ENCODE measurements around the gene BTN1A1. TPM values are rescaled to one million over a fixed set of nuclear protein-coding genes. Genes with fewer than 3 reads are reported as not detected.
"Not testable (repeated sequence)": the region's sequence is repeated elsewhere in the genome, so short reads cannot be mapped to it uniquely, and the experiment has no call there.

The BTN1A1 gene
- total RNA-seq, 6 experiments from 2014 or later: not detected

DNA sequence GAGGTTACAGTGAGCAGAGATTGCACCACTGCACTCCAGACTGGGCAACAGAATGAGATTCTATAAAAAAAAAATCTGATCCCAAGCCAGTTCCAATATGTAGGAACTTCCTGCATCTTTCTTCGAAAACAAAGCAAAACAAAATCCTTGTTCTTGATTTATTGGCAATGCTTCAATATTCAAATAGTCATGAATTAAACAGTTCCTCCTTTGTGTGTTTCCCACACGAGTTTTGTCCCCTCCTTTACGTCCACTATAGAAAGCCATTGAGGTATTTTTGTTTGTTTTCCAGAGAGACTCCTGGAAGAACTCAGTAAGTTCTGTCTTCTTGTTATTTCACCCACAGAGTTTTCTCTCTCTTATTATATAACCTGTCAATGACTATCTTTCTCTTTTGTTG, 7.6 kb downstream of the BTN1A1 start:
- Histone ChIP-seq H3K27ac (no peak overlapping the region), H3K4me3 (no peak overlapping the region), H3K9me3 (no peaks in the 10 kb centered on the region), H3K4me1 (no peaks in the 10 kb centered on the region), H3K27me3 (no peaks in the 10 kb centered on the region), H3K36me3 (no peaks in the 10 kb centered on the region)
- no peak for DNase-seq
- ATAC-seq: no peak
- intact Hi-C loops (cut with DNase I): no loop called here
- no peak for TF ChIP-seq POLR2A (IDR thresholded peaks at IDR 0.05)
- TF ChIP-seq, protein P1, sequence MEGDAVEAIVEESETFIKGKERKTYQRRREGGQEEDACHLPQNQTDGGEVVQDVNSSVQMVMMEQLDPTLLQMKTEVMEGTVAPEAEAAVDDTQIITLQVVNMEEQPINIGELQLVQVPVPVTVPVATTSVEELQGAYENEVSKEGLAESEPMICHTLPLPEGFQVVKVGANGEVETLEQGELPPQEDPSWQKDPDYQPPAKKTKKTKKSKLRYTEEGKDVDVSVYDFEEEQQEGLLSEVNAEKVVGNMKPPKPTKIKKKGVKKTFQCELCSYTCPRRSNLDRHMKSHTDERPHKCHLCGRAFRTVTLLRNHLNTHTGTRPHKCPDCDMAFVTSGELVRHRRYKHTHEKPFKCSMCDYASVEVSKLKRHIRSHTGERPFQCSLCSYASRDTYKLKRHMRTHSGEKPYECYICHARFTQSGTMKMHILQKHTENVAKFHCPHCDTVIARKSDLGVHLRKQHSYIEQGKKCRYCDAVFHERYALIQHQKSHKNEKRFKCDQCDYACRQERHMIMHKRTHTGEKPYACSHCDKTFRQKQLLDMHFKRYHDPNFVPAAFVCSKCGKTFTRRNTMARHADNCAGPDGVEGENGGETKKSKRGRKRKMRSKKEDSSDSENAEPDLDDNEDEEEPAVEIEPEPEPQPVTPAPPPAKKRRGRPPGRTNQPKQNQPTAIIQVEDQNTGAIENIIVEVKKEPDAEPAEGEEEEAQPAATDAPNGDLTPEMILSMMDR (IDR thresholded peaks at IDR 0.05): no peak
- WGBS (ENCODE audit: insufficient coverage, low coverage, low lambda C conversion rate, missing lambda C conversion rate): 42% methylated on average over 3 of the region's 3 CpGs

DNA sequence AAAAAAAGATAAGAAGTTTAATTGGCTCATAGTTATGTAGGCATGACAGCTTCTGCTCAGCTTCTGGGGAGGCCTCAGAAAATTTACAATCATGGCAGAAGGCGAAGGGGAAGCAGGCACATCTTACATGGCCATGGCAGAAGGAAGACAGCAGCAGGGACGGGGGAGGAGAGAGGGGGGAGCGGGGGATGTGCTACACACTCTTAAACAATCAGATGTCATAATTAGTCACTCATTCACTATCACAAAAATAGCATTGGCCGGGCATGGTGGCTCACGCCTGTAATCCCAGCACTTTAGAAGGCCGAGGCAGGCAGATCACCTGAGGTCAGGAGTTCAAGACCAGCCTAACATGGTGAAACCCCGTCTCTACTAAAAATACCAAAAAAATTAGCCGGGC, 10.9 kb downstream of the BTN1A1 start:
- H3K27me3 ChIP-seq; H3K4me1 ChIP-seq; intact Hi-C loops (cut with DNase I); H3K27ac ChIP-seq; DNase-seq; H3K4me3 ChIP-seq; H3K36me3 ChIP-seq; ATAC-seq; H3K9me3 ChIP-seq: not testable (repeated sequence)
- 75% methylated on average over 5 of the region's 8 CpGs for WGBS (ENCODE audit: insufficient coverage, low coverage, low lambda C conversion rate, missing lambda C conversion rate)

DNA sequence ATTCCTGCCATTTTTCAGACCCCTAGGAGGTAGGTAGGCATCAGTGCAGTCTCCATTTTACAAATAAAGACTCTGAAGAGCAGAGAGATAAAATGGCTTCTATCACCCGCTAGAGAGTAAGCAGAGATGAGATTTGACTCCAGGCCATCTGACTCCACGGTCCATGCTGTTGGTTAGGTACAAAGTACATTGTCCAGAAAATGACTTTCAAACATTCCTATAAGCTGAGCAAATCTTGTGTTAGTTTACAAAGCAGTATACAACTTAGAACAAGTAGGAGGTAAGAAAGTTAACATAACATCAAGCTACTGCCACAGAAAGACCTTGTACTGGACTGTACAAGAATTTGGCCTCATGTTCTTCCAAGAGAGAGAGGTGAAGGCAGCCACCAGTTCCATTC, 14.9 kb downstream of the BTN1A1 start:
- no peaks in the 10 kb centered on the region for H3K27me3 ChIP-seq
- H3K27ac ChIP-seq: no peak overlapping the region
- no peaks in the 10 kb centered on the region for H3K4me1 ChIP-seq
- TF ChIP-seq POLR2A (IDR thresholded peaks at IDR 0.05): no peak
- TF ChIP-seq, protein P1 (IDR thresholded peaks at IDR 0.05): no peak
- intact Hi-C loops (cut with DNase I): no loop called here
- ATAC-seq: peak in 1 of 4 donors; percentile 58
- no peak overlapping the region for H3K4me3 ChIP-seq
- H3K9me3 ChIP-seq: no peaks in the 10 kb centered on the region
- DNase-seq: no peak
- 43% methylated on average over 2 of the region's 2 CpGs for WGBS (ENCODE audit: insufficient coverage, low coverage, low lambda C conversion rate, missing lambda C conversion rate)
- H3K36me3 ChIP-seq: no peaks in the 10 kb centered on the region

DNA sequence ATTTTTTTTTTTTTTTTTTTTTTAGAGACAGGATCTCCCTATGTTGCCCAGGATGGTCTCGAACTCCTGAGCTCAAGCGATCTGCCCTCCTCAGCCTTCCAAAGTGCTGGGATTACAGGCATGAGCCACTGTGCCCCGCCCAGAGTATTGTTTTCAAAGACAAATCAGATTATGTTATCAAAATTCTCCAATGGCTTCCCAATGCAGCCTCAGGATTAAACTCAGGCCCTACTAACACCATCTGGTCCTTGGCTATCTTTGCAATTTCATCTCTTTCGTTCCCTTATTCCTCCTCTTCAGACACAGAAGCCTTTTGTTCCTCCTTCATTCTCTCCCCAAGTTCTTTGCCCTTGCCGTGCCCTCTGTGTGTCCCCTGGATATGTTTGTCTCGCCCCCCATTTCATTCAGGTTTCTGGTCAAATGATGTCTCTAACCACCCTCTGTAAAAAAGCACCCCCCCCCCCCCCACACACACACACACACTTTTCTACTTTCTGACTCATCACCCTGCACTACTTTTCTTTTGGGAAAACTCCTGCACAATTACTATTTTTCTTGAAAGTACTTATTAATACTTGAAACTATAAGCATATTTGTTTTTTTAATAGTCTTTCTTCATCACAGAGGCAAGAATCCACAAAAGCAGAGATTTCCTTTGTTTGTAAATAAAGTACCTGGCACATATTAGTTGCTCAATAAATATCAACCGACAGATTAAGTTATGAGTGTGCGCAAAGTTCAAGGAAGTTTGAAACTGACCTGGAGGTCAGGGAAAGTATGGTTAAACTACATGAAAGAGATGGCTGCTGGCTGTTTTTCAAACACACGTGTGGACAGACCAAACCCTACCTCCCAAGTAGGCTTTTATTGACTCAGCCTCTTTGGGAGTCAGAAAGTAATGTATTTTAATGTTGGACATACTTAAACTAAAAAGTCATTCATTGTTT, 16.7 kb downstream of the BTN1A1 start:
- WGBS (ENCODE audit: insufficient coverage, low coverage, low lambda C conversion rate, missing lambda C conversion rate): 61% methylated on average over 9 of the region's 9 CpGs
- intact Hi-C loops (cut with DNase I): no loop called here
- Histone ChIP-seq H3K9me3 (no peaks in the 10 kb centered on the region), H3K4me3 (no peak overlapping the region), H3K4me1 (peaks cover 0 to 4% (median 0%) of the 10 kb centered on the region in 4 donors), H3K36me3 (no peaks in the 10 kb centered on the region), H3K27ac (no peak overlapping the region), H3K27me3 (no peaks in the 10 kb centered on the region)
- DNase-seq: no peak
- no peak for ATAC-seq
- no peak for TF ChIP-seq POLR2A (IDR thresholded peaks at IDR 0.05)
- TF ChIP-seq, protein P1 (IDR thresholded peaks at IDR 0.05): no peak

DNA sequence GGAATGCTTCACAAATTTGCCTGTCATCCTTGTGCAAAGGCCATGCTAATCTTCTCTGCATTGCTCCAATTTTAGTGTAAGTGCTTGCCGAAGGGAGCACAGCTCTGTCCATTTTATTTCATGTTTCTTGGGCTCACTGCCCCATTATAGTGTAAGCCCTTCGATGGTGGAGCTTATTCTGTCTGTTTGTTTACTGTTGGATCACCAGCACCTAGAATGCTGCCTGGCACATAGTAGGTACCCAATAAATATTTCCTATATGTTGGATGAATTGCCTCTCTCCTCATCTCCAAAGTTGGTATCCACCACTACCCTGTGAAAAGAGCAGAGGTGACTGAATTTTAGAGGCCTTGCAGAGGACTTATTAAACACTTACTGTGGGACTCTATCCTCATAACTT, 19.3 kb downstream of the BTN1A1 start:
- WGBS (ENCODE audit: insufficient coverage, low coverage, low lambda C conversion rate, missing lambda C conversion rate): 83% methylated on average over 2 of the region's 2 CpGs
- Histone ChIP-seq H3K36me3 (no peaks in the 10 kb centered on the region), H3K27me3 (no peaks in the 10 kb centered on the region), H3K27ac (no peak overlapping the region), H3K9me3 (no peaks in the 10 kb centered on the region), H3K4me1 (peaks cover 0 to 4% (median 0%) of the 10 kb centered on the region in 4 donors), H3K4me3 (no peak overlapping the region)
- ATAC-seq: no peak
- DNase-seq: no peak
- TF ChIP-seq, protein P1 (IDR thresholded peaks at IDR 0.05): no peak
- no peak for TF ChIP-seq POLR2A (IDR thresholded peaks at IDR 0.05)
- intact Hi-C loops (cut with DNase I): no loop called here

Data from right lobe of liver (tissue), 6 donors.